DMS114 treated with DMSO at 0.1 percent for 48 hours (cell line): ENCODE measurements around the gene SIAH3.

Experiments used
- DNase-seq: peaks from one replicate; lab custom pipeline; 2025; ENCODE audit not compliant: unreplicated experiment; lab: John Stamatoyannopoulos, UW

SIAH3 gene

DNA sequence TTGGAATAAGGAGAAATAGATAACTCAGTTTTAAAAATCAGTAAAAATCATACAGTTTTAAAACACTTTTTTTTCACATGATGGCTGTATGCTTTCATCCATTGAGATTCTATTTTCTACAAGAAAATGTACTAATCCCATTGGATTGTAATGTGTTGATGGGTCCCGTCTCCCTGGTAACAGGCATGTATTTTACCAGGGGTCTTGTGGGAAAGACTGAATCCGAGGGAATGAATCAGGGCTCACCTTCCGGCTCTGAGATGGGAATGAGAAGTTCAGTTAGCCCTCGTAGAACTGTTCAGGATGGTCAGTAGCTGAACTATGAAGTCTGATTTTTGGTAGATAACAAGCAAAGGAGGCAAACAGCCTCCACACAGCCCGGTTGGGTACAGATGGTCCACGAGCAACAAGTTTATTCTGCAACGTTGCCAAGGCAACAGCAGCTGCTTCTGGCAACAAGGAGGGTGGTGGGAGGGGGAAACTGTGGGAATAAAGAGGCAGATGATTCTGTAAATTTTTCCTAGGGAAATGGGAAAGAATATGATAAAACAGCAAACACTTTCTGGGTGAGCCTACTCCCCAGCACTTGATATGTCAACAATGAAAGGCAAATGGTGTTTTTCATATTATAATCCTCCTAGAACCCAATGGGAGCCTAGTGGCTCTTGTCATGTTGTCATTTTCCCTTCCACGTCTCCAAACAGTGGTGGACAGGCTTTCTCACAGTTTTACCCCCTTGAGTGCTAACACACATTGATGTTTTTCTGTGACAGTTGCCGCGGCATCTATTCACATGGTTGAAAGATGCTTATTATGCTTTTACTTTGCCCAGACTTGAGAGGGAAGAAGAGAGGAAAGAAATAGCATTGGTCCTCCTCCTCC is 12.4 kb upstream of the SIAH3 start:
- DNase-seq = no peak

- no peak for DNase-seq
Observed at GRCh38 chr13:45861322-45861721, 9.8 kb upstream of the SIAH3 start.

GRCh38 chr13:45860240-45860639 is 8.7 kb upstream of the SIAH3 start:
- DNase-seq = no peak

DNA sequence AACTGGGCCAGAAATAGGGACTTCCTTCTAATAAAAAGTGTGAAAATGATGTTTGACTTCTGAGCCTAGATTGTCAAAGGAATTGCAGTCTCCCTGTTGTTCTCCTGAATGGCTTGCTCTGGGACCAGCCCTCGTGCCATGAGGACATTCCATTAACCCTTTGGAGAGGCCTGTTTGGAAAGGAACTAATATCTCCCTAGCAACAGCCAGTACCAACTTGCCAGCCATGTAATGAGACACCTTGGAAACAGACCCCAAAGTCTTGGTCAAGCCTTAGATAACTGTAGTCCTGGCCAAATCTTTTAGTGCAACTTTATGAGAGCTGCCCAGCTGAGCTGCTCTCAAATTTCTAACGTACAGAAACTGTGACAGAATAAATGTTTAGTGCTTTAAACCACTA is 8.2 kb upstream of the SIAH3 start:
- no peak for DNase-seq

- no peak for DNase-seq
Observed at GRCh38 chr13:45852494-45852893, 941 bp upstream of the SIAH3 start.

GRCh38 chr13:45851956-45852355 is 403 bp upstream of the SIAH3 start:
- no peak for DNase-seq

- DNase-seq = no peak
Observed at GRCh38 chr13:45850027-45850613, 1.4 kb downstream of the SIAH3 start.

- DNase-seq = no peak
Observed at GRCh38 chr13:45849408-45849807, 2.1 kb downstream of the SIAH3 start.

- DNase-seq = no peak
Observed at GRCh38 chr13:45847554-45848224, 3.9 kb downstream of the SIAH3 start.

DNA sequence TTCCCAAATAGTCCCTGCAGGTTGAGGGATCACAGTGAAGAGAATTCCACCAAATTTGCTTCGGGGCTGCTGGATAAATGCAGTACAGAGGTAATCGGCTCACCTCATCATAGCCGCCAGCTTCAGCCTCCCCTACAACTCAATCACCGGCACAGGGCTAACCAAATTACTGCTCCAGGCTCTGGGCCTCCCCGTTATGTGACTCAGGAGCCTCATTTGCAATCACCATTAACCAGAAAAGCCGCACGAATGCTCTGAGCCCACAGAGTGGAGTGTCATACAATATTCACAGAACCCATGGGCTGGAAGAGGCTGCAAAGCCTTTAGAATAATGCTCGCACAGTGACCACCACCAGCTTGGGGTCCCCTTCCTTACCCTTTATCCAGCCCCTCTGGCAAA is 4.9 kb downstream of the SIAH3 start:
- no peak for DNase-seq

DNA sequence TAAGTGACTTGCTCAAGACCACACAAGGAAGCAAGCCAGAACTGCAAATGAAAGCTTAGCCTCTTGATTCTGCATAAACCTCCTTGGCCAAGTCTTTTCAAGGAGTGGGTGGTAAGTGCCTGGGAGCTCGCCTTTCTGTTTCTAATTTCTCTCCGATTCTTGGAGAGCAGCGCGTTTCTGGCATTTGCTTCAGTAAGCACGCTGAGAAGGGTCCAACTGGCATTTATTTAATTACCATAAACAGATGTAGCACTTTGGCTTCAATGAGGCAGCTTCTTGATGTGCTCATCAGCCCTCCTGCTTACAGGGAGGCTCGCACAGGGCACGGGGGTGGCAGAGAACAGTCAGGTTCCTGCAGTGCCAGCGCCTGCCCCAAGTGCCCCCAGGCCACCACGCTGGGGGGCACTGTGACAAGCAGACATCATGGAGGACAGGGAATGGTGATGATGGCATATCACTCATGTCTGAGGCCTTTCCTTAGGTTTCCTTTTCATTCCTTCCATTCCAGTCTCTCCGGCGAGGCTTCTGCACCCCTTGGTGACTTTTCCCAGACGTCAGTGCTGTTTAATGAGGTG is 13.3 kb downstream of the SIAH3 start:
- no peak for DNase-seq

- DNase-seq = no peak
Observed at GRCh38 chr13:45837111-45837510, 14.4 kb downstream of the SIAH3 start.

DNA sequence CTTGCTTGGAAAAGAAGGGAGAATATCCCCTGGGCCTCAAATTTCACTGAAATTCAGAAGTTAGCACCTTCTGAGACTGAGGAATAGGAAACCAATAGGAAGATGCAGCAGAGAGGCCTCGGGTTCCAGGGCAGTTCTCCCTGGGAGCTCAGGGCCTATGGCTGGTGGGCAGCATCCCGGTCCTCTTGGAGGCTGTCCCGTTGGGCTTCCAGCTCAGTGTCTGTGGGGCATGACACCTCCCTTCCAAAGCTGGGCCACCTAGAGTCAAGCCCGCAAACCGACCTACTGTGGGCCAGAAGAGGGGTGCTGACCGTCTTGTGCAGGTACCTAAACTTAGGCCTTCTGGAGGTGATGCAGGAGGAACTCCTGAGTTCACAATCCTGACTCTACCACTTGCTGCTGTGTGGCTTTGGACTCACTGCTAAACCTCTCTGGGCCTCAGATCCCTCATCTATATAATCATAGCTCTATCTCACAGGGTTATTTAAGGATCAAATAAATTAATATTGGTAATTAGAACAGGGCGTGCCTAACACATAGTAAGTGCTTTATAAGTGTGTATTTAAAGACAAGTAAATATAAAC is 17.1 kb downstream of the SIAH3 start:
- no peak for DNase-seq

- DNase-seq = no peak
Observed at GRCh38 chr13:45833663-45834375, 17.7 kb downstream of the SIAH3 start.

DNA sequence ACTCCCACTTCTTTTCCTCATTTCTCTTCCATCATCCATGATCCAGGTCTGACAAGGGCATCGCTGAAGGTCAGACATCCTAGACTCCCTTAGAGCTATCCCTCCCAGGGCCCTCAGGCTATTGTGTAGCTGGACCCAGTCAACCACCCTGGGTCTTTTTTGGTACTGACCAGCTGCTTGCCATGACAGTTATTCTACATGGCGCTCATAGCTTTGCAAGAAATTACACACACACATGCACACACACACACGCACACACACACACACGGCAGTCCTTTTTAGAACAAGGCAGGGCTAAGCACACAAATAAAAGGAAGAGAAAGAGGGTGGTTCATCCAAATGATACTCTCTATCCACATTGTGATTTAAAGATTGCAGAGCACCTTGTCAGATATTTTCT is 18.3 kb downstream of the SIAH3 start:
- no peak for DNase-seq

DNA sequence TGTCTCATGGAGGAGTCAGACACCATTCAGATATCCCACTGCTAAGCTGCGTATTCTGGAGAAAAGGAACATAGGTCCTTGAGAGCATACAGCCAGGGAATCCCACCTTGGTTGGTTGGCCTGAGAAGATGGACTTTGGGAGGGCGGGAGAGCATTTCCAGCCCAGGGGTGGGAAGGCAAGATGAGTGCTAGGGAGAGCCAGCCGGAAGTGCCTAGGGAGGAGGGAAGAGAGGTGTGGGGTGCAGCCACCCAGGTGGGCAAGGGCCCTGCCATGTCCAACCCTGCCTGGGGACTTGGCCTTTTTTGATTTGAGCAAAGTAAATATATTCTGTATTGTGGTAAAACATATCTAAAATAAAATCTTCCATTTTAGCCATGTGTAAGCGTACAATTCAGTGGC is 19.7 kb downstream of the SIAH3 start:
- no peak for DNase-seq

DNA sequence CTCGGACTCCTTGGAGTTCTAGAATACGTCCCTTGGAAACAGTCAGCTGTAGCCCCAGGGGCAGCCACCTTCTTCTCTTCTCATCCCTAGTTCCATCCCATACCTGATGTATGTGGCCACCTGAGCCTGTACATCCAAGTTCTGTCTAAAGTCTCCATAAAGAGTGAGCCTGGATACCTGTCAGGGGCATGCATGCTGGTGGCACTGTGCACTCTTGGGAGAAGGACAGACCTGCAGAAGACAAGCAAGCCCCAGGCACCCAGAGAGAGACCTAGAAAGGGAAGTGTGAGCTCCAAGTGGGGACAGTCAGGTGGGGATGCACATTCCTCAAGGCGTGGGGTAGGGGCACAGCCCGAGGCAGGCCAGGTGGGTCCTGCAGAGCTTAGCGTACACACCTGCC is 21.4 kb downstream of the SIAH3 start:
- DNase-seq = no peak

- DNase-seq = no peak
Observed at GRCh38 chr13:45828256-45828968, 23.1 kb downstream of the SIAH3 start.

- no peak for DNase-seq
Observed at GRCh38 chr13:45827318-45827717, 24.2 kb downstream of the SIAH3 start.

- DNase-seq = no peak
Observed at GRCh38 chr13:45826731-45827130, 24.8 kb downstream of the SIAH3 start.
